Left cardiac atrium (tissue), 4 donors: Measurements from ENCODE around the gene PPIE. TPM values are rescaled to one million over a fixed set of nuclear protein-coding genes. Genes with fewer than 3 reads are reported as not detected.
"Not testable (repeated sequence)": the region's sequence is repeated elsewhere in the genome, so short reads cannot be mapped to it uniquely, and the experiment has no call there.

Source experiments
- ATAC-seq, 2 donors: fragments of 200-7000 bp; cut with Tn5 transposase; one replicate each; pipeline ENCODE4 v1.9.1; 2020; ENCODE audit warnings: mild to moderate bottlenecking in 2 of 2, moderate library complexity in 2 of 2
- DNase-seq: peaks from one replicate; pipeline ENCODE4 v3.0.0-alpha.2; 2020
- intact Hi-C, 2 donors: fragments of 100-400 bp; cut with DNase I; formaldehyde crosslinking; loops; one replicate each; pipeline versions ENCODE4 v1.14.1 to v1.15.1; 2022 to 2023
- total RNA-seq, 2 donors: library from RNA; stranded (reverse); fragmentation: NEBNext Ultra II Directional; extraction: Animal tissue kit (Norgen Biotek cat#: 25700); gene quantifications; one replicate each; pipeline ENCODE4 v1.2.1, GENCODE V29; 2021
- donor health status: DM: no; HTN: yes; CAD: no.
- donor health status: DM: no; HTN: yes; CAD: no; lungs with severe emphysema.
- donor health status: DM: yes; HTN: yes; CAD: no.
- donor health status: Dilated cardiomyopathy.

PPIE gene
- total RNA-seq, 2 donors from 2014 or later = 26.4 to 30.8 TPM

- ATAC-seq = no peak
- DNase-seq = no peak
- intact Hi-C loops = no loop called here
Measured at GRCh38 chr1:39754026-39754570, 15.4 kb downstream of the PPIE start.

DNA sequence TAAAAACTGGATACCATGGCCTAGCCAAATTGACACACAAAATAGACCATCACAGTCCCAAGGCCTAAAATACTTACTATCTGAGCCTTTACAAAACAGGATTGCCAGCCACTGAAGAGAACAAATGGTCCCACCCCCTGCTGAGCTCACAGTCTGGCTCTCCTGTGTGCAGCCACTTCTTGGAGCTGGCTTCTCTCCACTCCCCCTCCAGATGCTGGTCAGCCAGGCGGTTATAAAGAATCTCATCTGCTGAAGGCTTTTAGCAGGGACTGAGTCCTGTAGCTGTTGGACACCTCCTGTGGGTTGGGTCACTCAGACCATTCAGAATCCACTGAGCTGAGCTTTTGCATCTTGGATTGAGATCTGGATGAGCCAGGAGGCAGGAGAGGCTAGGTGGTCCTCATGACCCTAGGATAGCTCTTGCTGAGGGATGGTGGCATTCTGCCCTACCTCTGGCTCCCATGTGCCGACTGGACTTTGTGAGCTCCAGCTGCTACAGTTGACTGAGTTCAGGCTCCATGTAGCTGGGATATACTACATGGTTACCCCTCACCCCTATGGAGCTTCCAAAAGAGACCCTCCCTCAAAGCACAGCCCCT is 16.3 kb downstream of the PPIE start:
- intact Hi-C loops = no loop called here
- DNase-seq (no peak), ATAC-seq (peak in 1 of 2 donors; percentile 29)

- intact Hi-C loops = no loop called here
- no peak for DNase-seq
Measured at GRCh38 chr1:39755965-39756659, 17.4 kb downstream of the PPIE start.

DNA sequence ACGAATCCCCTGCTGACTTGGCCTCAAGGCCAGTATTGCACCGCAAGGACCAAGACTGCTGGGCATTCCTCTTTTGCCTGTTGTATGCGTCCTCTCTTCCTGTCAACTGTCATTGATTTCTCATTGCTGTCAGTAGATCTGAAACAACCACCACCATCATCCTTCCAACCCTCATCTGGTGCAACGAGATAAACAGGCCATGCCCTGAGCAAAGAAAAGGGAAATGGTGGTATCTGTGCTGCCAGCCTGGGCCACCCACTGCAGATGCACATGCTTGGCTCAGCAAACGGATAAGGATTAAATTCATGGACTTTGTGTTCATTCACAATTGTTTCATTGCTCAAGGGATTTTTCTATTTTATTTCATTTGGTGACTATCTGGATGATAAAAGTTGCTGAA is 18.8 kb downstream of the PPIE start:
- DNase-seq (no peak), ATAC-seq (no peak)
- intact Hi-C loops = no loop called here

More at GRCh38 chr1:39755965-39756659, 17.4 kb downstream of the PPIE start:
- ATAC-seq = no peak

GRCh38 chr1:39758556-39759435 is 20.1 kb downstream of the PPIE start:
- intact Hi-C loops = no loop called here
- ATAC-seq (no peak), DNase-seq (no peak)

GRCh38 chr1:39759436-39759726 is 20.7 kb downstream of the PPIE start:
- ATAC-seq = no peak
- intact Hi-C loops = no loop called here
- DNase-seq = no peak

DNA sequence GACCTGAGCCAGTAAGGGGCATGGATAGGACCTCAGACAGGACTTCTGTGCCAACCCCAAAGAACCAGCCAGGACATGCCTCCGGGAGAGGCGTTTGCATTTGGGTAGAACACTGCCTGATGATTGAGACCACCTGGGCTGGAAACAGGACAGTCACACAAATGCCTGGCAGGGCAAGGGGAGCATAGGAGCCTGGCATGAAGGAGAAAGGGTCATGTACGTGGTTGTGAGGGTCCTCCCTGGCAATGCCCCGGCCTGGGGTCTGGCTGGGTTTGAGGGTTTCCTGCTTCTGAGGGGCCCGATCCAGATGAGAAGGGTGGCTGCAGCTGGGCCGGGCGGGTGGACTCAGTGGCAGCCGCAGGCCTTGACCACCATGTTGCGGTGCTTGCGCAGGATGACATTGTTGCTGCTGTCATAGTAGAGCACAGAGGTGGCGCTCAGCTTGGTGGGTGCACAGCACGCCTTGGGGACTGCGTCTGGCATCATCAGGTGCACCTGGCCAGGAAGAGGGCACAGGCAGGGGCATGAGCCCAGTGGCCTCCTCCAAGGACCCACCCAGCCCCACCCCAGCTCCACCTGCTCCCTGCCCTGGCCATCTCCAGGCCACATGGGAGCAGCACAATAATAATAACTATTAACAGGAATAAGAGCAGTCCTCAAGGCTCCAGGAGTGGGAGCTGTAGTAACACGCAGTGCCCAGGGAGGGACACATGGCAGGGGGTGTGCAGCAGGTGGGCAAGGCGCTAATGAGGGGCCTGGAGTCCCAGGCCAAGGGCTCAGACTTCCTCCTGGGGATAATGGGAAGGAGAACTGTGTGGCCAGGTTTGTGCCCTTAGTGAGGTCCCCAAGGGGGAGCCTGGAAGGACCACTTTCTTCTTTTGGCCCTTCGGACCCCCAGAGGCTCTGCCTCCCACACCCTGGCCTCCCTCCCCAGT is 21.7 kb downstream of the PPIE start:
- ATAC-seq (no peak), DNase-seq (no peak)
- intact Hi-C loops = no loop called here

- no peak for ATAC-seq
- intact Hi-C loops = no loop called here
- DNase-seq = no peak
Measured at GRCh38 chr1:39761016-39761415, 22.3 kb downstream of the PPIE start.

- intact Hi-C loops = no loop called here
- DNase-seq (no peak), ATAC-seq (no peak)
Measured at GRCh38 chr1:39761557-39762260, 23.0 kb downstream of the PPIE start.

DNA sequence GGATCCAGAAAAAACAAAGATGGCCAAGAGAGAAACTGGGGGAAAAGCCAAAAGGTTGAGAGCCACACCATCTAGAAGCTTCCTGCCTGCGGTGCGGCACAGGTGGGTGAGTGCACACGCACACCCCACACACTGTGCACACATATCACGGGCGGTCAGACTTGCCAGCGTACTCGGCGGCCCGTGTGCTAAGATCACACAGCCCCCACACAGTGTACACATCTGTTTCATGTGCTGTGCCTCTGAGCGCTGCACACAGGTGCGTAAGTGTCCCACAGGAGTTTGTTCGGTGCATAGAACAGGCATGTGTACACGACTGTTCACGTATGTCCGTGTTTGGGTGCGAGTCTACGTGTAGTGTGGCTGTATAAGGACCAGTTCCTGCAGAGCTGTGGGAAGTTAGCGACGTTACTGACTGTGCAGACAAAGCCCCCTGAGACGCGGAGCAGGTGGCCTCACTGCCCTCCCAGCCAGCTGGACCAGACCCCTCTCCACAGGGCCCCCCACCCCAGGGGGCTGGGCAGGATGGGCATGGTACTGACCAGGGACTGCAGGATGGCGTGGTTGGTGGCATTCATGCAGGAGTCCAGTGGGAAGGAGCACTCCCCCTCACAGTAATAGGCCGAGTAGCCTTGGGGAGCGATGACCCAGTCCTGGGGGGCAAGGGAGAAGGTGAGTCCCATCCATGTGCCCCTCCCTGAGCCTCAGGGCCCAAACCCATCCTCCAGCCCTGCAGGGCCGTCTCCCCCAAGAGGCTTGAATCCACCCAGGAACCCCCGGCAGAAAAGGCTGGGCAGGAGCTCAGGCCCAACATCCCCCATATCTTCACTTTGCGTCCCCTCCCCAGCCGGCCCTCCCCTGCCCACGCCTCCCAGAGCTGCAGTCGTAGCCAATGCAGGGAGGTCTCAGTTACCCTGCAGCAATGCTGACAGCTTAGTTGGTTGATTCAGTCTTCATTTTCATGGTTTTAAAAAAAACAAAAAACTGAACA is 24.2 kb downstream of the PPIE start:
- DNase-seq (no peak), ATAC-seq (no peak)
- intact Hi-C loops = no loop called here

- ATAC-seq, intact Hi-C loops, DNase-seq: not testable (repeated sequence)
Measured at GRCh38 chr1:39763619-39764374, 25.1 kb downstream of the PPIE start.

DNA sequence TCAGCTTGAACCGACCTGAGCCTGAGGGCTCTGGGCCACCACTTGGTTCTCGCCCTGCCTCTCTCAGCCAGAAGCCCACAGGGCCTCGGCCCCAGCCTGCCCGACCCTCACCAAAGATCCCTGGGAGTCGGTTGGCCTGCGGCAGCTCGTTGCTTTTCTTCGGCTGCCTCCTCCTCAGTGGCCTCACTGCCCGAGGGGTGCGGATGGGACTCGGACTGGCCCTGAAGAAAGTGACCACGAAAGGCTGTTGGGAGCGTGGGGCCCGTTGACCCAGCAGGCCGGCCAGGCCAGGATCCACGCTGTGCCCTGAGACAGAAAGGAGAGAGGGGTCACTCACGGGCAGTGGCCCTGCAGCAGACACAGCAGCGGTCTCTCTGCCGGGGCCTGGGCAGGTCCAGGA is 25.8 kb downstream of the PPIE start:
- DNase-seq, intact Hi-C loops: not testable (repeated sequence)
- ATAC-seq = peak; percentile 9 to 10

- ATAC-seq, DNase-seq, intact Hi-C loops: not testable (repeated sequence)
Measured at GRCh38 chr1:39766466-39766865, 27.8 kb downstream of the PPIE start.

DNA sequence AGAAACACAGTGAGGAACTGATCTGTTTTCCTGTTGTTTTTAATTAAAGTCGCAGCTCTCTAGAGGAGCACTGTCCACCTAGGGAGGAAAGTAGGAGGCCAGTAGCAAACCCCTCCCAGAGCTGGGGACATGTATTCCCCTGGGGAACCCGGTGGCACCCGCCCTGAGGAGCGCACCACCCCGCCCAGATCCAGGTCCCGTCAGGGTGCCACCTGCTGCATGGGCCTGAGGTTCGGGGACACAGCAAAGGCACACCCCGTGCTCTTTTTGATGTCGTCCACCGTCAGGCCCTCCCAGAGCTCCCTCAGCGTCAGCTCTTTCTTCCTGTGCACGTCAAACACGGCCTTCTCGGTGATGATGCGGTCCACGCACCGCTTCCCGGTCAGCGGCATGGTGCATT is 30.8 kb downstream of the PPIE start:
- ATAC-seq, DNase-seq, intact Hi-C loops: not testable (repeated sequence)

DNA sequence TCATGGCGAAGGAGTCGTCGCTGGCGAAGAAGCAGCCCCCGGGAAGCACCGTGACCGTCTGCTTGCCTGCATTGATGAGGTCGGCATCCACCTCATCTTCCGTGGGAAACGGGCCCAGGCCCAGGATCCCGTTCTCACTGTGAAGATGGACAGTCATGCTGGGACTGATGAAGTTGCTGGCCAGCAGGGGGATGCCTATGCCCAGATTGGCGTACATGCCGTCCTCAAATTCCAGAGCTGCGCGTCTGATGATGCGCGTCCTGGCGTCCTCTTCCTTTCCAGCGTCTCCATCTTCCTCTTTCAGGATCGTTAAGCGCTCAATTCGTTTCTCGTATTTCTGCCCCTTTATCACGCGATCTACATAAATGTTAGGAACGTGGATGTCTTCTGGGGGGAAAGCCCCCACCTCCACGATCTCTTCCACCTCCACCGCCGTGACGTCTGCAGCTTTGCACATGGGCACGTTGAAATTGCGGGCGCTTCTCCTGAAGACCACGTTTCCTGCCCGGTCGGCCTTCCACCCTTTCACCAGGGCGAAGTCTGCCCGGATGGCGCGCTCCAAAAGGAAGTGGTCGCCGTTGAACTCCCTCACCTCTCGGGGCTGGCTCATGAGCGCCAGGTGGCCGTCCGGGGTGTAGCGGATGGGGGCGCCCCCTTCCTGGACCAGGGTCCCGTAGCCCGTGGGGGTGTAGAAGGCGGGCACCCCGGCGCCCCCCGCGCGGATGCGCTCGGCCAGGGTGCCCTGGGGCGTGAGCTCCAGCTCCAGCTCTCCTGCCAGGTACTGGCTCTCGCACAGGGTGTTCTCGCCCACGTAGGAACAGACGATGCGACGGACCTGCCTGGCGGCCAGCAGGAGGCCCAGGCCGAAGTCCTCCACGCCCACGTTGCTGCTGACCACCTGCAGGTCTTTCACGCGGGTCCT is 31.7 kb downstream of the PPIE start:
- DNase-seq, intact Hi-C loops: not testable (repeated sequence)
- ATAC-seq = peak; percentile 62 to 78
